Caco-2 (cell line): ENCODE measurements around the gene FJX1. TPM values are rescaled to one million over a fixed set of nuclear protein-coding genes. Genes with fewer than 3 reads are reported as not detected.

Source experiments
- BruUV-seq: library from RNA; stranded (reverse); fragments of 400-500 nt; replicated peaks from 2 replicates; lab custom pipeline; 2021; lab: Mats Ljungman, UMichigan
- CTCF ChIA-PET: fragments of 300-600 bp; sonication (Branson Sonifier 250); formaldehyde crosslinking; loops from one replicate; lab custom pipeline; 2022; ENCODE audit warnings: antibody characterized with exemption; lab: Charles Lee
- POLR2A ChIA-PET: fragments of 300-600 bp; sonication (Branson Sonifier 250); formaldehyde crosslinking; loops from one replicate; lab custom pipeline; 2022; ENCODE audit warnings: antibody characterized with exemption; lab: Charles Lee
- DNase-seq, 2 experiments: peaks; one replicate each; pipeline versions ENCODE4 v3.0.0 to v3.0.0-alpha.2; 2020 to 2022
- H3K27me3 ChIP-seq: replicated peaks from 2 replicates; pipeline ENCODE4 v1.6.0; 2011; ENCODE audit warnings: low read length; ENCODE audit not compliant: control insufficient read depth, insufficient read depth
- H3K36me3 ChIP-seq: 2 replicates; pipeline ENCODE4 v1.5.1; 2011; ENCODE audit warnings: low read length; ENCODE audit not compliant: control insufficient read depth, insufficient read depth
- H3K4me1 ChIP-seq: fragments of 250-450 bp; sonication (Bioruptor Pico); 2 replicates; pipeline ENCODE4 v1.5.1; 2020; ENCODE audit warnings: mild to moderate bottlenecking
- H3K4me3 ChIP-seq: 2 replicates; pipeline ENCODE4 v1.5.1; 2011; ENCODE audit warnings: low read depth, mild to moderate bottlenecking, control low read depth, low read length
- H3K9me3 ChIP-seq: fragments of 250-450 bp; sonication (Bioruptor Pico); 2 replicates; pipeline ENCODE4 v1.5.1; 2020; ENCODE audit warnings: mild to moderate bottlenecking, moderate library complexity
- H3K27ac Mint-ChIP-seq: one replicate; pipeline ENCODE4 v1.8.0; 2022; ENCODE audit warnings: mixed read lengths; ENCODE audit not compliant: unreplicated experiment
- H3K27me3 Mint-ChIP-seq: one replicate; pipeline ENCODE4 v1.8.0; 2022; ENCODE audit warnings: mixed read lengths; ENCODE audit not compliant: insufficient read depth, unreplicated experiment
- H3K36me3 Mint-ChIP-seq: one replicate; pipeline ENCODE4 v1.8.0; 2022; ENCODE audit warnings: mild to moderate bottlenecking, mixed read lengths; ENCODE audit not compliant: insufficient read depth, unreplicated experiment
- H3K4me1 Mint-ChIP-seq: one replicate; pipeline ENCODE4 v1.8.0; 2022; ENCODE audit warnings: low read depth, mixed read lengths; ENCODE audit not compliant: unreplicated experiment
- H3K4me3 Mint-ChIP-seq: one replicate; pipeline ENCODE4 v1.8.0; 2022; ENCODE audit warnings: mild to moderate bottlenecking, moderate library complexity, mixed read lengths; ENCODE audit not compliant: unreplicated experiment
- H3K9me3 Mint-ChIP-seq: one replicate; pipeline ENCODE4 v1.8.0; 2022; ENCODE audit warnings: mixed read lengths; ENCODE audit not compliant: unreplicated experiment
- CTCF ChIP-seq, 2 experiments: fragments of 200-600 bp in 1 of 2; IDR thresholded peaks; 1 replicate in 1 of 2; 2 replicates in 1 of 2; pipeline versions ENCODE4 v1.5.1 to v1.8.0; 2011 to 2022; ENCODE audit warnings: antibody characterized with exemption in 1 of 2, control low read depth in 1 of 2, inconsistent platforms in 1 of 2, low read depth in 1 of 2, low read length in 1 of 2, mild to moderate bottlenecking in 1 of 2, moderate library complexity in 1 of 2; ENCODE audit not compliant: insufficient read depth in 1 of 2, severe bottlenecking in 1 of 2, unreplicated experiment in 1 of 2
- intact Hi-C: fragments of 100-400 bp; cut with micrococcal nuclease; formaldehyde crosslinking; loops from one replicate; pipeline ENCODE4 v1.10.0; 2022; ENCODE audit not compliant: unreplicated experiment
- total RNA-seq: library from RNA; stranded (reverse); gene quantifications from 2 replicates; pipeline ENCODE4 v1.2.3, GENCODE V29; 2022

The FJX1 gene
- total RNA-seq, 1 experiment from 2014 or later, result 14.4 TPM

GRCh38 chr11:35588627-35589026 lies 29.6 kb upstream of the FJX1 start:
- Histone ChIP-seq H3K9me3 (no peaks in the 10 kb centered on the region), H3K4me1 (peaks cover 6% of the 10 kb centered on the region; the same call in 1 of the 2 replicates), H3K4me3 (no peak overlapping the region), H3K36me3 (no peaks in the 10 kb centered on the region), H3K27me3 (no peaks in the 10 kb centered on the region)
- Mint-ChIP-seq H3K4me3 (no peak overlapping the region), H3K27ac (no peak overlapping the region), H3K9me3 (no peaks in the 10 kb centered on the region), H3K4me1 (peaks cover 7% of the 10 kb centered on the region), H3K36me3 (no peaks in the 10 kb centered on the region), H3K27me3 (peaks cover 2% of the 10 kb centered on the region)
- ChIA-PET CTCF (no interaction called here), POLR2A (no interaction called here)
- no peak for DNase-seq
- intact Hi-C loops, result no loop called here
- no TSS peak for BruUV-seq
- TF ChIP-seq CTCF (IDR thresholded peaks at IDR 0.05; ENCODE audit: insufficient read depth in 1 of 2, low read depth in 1 of 2, low read length in 1 of 2, severe bottlenecking in 1 of 2, unreplicated experiment in 1 of 2), result no peak

GRCh38 chr11:35589281-35589680 lies 29.0 kb upstream of the FJX1 start:
- no peaks in the 10 kb centered on the region for H3K9me3 ChIP-seq
- ChIA-PET POLR2A (no interaction called here), CTCF (no interaction called here)
- no peaks in the 10 kb centered on the region for H3K27me3 ChIP-seq
- intact Hi-C loops, result no loop called here
- Mint-ChIP-seq H3K27ac (no peak overlapping the region), H3K9me3 (no peaks in the 10 kb centered on the region), H3K4me1 (peaks cover 7% of the 10 kb centered on the region), H3K27me3 (peaks cover 2% of the 10 kb centered on the region), H3K4me3 (no peak overlapping the region), H3K36me3 (no peaks in the 10 kb centered on the region)
- peaks cover 6% of the 10 kb centered on the region; the same call in 1 of the 2 replicates for H3K4me1 ChIP-seq
- H3K4me3 ChIP-seq, result no peak overlapping the region
- no peaks in the 10 kb centered on the region for H3K36me3 ChIP-seq
- DNase-seq, result no peak
- no TSS peak for BruUV-seq
- TF ChIP-seq CTCF (IDR thresholded peaks at IDR 0.05; ENCODE audit: insufficient read depth in 1 of 2, low read depth in 1 of 2, low read length in 1 of 2, severe bottlenecking in 1 of 2, unreplicated experiment in 1 of 2), result no peak

- POLR2A ChIA-PET, result no interaction called here
- Histone ChIP-seq H3K27me3 (no peaks in the 10 kb centered on the region), H3K9me3 (no peaks in the 10 kb centered on the region), H3K4me1 (peaks cover 6% of the 10 kb centered on the region; the same call in 1 of the 2 replicates), H3K36me3 (no peaks in the 10 kb centered on the region), H3K4me3 (no peak overlapping the region)
- Mint-ChIP-seq H3K4me1 (peaks cover 7% of the 10 kb centered on the region), H3K36me3 (no peaks in the 10 kb centered on the region), H3K27me3 (peaks cover 2% of the 10 kb centered on the region), H3K9me3 (no peaks in the 10 kb centered on the region), H3K27ac (no peak overlapping the region), H3K4me3 (no peak overlapping the region)
- no peak for TF ChIP-seq CTCF (IDR thresholded peaks at IDR 0.05; ENCODE audit: insufficient read depth in 1 of 2, low read depth in 1 of 2, low read length in 1 of 2, severe bottlenecking in 1 of 2, unreplicated experiment in 1 of 2)
- CTCF ChIA-PET, result no interaction called here
- intact Hi-C loops, result no loop called here
- no TSS peak for BruUV-seq
- no peak for DNase-seq
Observed at GRCh38 chr11:35590412-35590811, 27.8 kb upstream of the FJX1 start.
